ENCODE measurements around the gene C4orf51. TPM values are rescaled to one million over a fixed set of nuclear protein-coding genes. Genes with fewer than 3 reads are reported as not detected.

Gene C4orf51
- total and polyA plus RNA-seq, 4 donors: not detected

Other genes starting within 250 kb of the C4orf51 start
- 10 to 100 TPM in 1 of 2 donors, 1 to 10 TPM in 1; 6.3 to 43.8 TPM for gene SMAD1, start 198.3 kb upstream of the C4orf51 start, total RNA-seq
- gene SMAD1, start 198.3 kb upstream of the C4orf51 start, polyA plus RNA-seq: 10 to 100 TPM; 10.5 to 18.8 TPM
- gene MMAA, start 60.8 kb upstream of the C4orf51 start, total RNA-seq: 10 to 100 TPM in 1 of 2 donors, 1 to 10 TPM in 1; 4.8 to 17.3 TPM
- gene MMAA, start 60.8 kb upstream of the C4orf51 start, polyA plus RNA-seq: 10 to 100 TPM; 13.3 to 18.9 TPM

Data from liver (tissue), 4 donors.